Fibroblast of skin of scalp (primary cell): Measurements from ENCODE around the gene FAAP20.
A peak's percentile ranks its signal among the peaks of the same experiment; 100 is the strongest.

Experiments used
- DNase-seq: peaks from one replicate; pipeline ENCODE4 v3.0.0-alpha.2; 2013

Gene FAAP20

DNA sequence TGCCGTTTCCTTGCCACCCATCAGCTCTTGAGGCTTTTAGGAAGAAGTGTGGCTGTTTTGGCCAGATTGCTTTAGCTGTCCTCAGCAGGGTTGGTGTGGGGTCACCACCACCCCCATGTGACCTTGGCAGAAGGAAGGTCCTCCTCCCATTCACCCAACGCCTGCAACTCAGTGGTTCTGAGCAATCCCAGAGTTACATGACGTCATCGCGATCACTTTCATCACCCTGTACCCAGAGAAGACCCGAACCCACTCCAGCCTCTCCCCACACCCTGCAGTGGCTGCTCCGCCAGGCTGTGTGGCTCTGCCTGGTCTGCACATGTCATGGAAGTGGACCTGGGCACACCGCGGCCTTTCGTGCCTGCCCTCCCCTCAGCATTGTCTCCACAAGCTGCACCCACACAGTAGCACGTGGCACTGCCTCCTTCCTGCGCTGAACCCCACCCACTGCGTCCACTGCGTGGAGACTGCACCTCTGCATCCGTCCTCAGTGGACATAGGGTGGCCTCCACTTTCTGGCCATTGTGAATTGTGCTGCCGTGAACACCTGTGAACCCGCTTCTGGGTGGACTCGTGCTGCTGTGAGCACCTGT, 16.5 kb downstream of the FAAP20 start:
- DNase-seq = no peak

GRCh38 chr1:2177541-2177940, 17.0 kb downstream of the FAAP20 start:
- no peak for DNase-seq

- no peak for DNase-seq
Measured at GRCh38 chr1:2176615-2177014, 18.0 kb downstream of the FAAP20 start.

GRCh38 chr1:2175681-2176454, 18.7 kb downstream of the FAAP20 start:
- DNase-seq = no peak

- DNase-seq = no peak
Measured at GRCh38 chr1:2175055-2175414, 19.5 kb downstream of the FAAP20 start.

GRCh38 chr1:2174348-2175054, 20.1 kb downstream of the FAAP20 start:
- DNase-seq = peak; percentile 46

GRCh38 chr1:2173546-2174347, 20.8 kb downstream of the FAAP20 start:
- no peak for DNase-seq

DNA sequence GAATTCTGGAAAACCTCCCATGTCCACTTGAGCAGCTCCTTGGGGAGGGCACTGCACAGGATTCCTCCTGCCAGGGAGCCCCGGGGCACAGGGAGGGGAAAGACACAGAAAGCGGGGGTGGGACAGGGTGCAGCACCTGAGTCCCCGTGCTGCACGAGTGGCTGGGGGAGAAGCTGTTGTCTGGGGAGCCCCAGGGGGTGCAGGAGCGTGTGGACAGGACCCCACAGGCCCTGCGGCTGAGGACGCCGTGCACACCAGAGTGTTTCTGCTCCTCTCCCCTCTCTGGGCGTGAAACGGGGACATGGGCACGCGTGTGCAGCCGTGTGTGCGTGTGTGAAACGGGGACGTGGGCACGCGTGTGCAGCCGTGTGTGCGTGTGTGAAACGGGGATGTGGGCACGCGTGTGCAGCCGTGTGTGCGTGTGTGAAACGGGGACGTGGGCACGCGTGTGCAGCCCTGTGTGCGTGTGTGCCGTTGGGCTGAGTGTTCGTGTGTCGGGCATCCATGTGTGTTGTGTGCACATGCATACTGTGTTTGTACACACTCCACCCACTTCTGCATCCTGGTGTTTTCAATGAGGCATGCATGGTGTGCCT, 21.9 kb downstream of the FAAP20 start:
- no peak for DNase-seq

GRCh38 chr1:2172012-2172411, 22.6 kb downstream of the FAAP20 start:
- no peak for DNase-seq

DNA sequence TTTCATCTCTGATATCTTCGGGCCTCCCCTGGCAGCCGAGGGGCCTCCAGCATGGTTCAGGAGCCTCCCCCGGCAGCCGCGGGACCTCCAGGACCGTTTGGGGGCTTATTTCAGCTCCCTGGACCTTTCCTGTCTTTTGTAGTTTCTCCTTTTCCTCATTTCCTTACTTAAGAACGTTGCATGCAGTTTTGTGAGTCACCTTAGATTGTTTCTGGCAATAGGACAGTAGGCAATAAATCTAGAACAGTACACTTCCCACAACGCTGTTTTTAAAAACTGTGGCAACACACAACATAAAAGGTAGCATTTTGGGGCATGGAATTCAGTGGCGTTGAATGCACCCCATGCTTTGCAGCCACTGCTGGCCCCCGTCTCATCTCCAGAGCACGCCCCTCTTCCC, 24.4 kb downstream of the FAAP20 start:
- no peak for DNase-seq

- no peak for DNase-seq
Measured at GRCh38 chr1:2169200-2169836, 25.3 kb downstream of the FAAP20 start.

GRCh38 chr1:2168535-2168934, 26.0 kb downstream of the FAAP20 start:
- DNase-seq = no peak

DNA sequence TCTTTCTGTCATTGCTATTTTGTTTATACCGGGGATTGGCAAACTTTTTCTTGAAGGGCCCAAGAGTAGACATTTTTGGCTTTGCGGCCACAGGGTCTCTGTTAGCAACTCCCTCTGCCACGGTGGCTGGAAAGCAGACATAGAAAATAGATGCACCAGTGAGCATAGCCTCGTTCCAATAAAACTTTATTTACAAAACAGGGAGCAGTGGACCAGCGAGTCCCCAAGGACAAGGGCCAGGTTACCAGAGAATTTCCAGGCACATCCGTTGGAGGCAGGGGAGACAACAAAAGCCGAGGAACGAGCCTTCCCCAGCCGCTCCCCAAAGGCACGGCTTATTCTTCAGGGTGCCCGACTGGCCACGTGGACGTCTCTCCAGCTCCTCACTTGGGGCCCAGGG, 26.5 kb downstream of the FAAP20 start:
- no peak for DNase-seq

- no peak for DNase-seq
Measured at GRCh38 chr1:2166695-2167094, 27.9 kb downstream of the FAAP20 start.

DNA sequence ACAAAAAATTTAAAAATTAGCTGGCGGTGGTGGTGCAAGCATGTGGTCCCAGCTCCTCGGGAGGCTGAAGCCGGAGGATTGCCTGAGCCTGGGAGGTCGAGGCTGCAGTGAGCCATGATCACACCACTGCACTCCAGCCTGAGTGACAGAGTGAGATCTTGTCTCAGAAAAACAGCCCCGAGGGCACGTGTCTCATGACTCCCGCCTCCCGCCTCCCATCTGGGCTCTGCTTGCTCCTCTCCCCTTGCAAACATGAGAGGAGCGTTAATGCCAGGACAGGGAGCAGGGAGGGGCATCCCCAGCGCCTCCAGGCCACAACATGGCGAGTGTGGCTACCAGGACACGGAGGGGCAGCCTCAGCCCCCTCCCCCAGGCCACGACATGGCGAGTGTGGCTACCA, 28.3 kb downstream of the FAAP20 start:
- no peak for DNase-seq

GRCh38 chr1:2165646-2166045, 28.9 kb downstream of the FAAP20 start:
- no peak for DNase-seq

DNA sequence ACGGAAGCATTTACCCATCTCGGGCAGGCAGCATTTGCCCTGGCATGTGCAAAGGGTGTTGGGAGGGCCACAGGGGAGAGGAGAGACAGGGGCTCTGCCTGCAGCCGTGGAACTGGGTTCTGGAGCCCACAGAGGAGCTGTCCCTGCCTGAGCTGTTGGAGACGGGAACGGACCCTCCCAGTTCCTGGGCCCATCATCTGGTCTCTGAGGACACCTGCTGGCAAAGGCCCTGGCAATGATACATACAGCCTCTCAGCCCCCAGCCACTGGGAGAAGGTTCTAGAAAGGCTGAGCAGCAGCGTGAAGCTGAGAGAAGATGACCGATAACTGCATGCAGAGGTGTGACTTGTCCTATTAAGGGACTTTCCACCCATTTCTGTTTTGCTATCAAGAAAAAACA, 31.4 kb downstream of the FAAP20 start:
- DNase-seq = no peak

GRCh38 chr1:2160451-2161300, 33.9 kb downstream of the FAAP20 start:
- DNase-seq = no peak

DNA sequence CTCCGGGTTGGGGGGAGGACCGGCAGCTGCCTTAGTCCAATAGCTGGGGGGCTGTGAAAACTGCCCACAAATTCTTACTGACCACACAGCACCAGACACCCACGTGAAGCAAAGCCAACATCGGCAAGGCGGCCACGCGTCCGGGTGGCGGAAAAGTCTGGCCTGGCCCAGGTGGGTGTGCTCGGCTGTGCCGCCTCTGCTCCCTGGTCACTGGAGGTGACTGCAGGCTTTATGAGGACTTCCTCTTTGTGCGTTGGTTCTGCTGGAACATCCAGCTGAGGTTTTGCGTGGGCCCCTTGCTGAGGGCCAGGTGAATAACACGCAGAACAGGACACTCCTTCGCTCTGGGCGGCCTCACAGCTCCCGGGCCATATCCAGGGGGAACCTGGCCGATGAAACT, 35.4 kb downstream of the FAAP20 start:
- no peak for DNase-seq

GRCh38 chr1:2158272-2158671, 36.3 kb downstream of the FAAP20 start:
- DNase-seq = no peak

DNA sequence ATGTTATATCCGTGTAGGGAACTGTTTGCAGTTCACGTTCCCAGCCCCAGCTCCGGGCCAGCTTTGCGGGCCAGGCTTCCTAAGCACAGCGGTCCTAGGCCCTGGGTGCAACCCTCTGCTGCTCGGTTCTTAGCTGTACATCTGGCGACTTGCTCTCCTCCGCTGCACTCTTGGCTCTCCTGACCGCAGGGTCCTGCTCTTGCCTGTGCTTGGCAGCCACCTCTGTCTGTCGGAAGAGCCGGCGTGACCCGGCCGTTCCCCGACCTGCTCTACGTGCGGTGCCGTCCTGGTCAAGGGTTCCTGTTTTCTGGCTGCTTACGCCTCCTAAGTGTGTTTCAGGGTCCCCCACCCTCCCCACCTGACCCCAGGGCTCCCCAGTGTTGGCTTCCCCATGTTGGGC, 36.7 kb downstream of the FAAP20 start:
- DNase-seq = no peak
